ENCODE data around the gene COL21A1. TPM values are rescaled to one million over a fixed set of nuclear protein-coding genes. Genes with fewer than 3 reads are reported as not detected.

COL21A1 gene
- total RNA-seq, 4 donors from 2014 or later, result 5.3 to 47.1 (median 15.6) TPM

DNA sequence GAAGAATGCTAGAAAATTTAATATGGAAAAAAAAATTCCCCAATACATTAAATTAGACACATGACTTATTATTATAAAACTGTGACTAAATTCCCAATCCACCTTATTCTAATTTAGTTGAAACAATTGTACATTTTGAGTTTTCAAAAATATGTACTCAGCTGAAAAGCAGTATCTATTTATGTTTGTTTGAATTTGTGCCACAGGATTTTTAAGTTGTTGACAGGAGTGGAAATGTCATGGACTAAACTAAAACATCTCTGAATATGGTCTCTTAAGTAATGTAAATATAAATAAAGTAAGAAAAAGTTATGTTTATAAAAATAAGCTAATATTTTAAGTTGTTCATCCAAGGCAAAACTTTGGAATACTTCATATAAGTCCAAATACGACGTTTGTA lies 86.9 kb downstream of the COL21A1 start:
- TF ChIP-seq POLR2A (IDR thresholded peaks at IDR 0.05) (no peak), POLR2AphosphoS5 (IDR thresholded peaks at IDR 0.05) (no peak), EP300 (IDR thresholded peaks at IDR 0.05) (no peak)
- TF ChIP-seq, protein P1, sequence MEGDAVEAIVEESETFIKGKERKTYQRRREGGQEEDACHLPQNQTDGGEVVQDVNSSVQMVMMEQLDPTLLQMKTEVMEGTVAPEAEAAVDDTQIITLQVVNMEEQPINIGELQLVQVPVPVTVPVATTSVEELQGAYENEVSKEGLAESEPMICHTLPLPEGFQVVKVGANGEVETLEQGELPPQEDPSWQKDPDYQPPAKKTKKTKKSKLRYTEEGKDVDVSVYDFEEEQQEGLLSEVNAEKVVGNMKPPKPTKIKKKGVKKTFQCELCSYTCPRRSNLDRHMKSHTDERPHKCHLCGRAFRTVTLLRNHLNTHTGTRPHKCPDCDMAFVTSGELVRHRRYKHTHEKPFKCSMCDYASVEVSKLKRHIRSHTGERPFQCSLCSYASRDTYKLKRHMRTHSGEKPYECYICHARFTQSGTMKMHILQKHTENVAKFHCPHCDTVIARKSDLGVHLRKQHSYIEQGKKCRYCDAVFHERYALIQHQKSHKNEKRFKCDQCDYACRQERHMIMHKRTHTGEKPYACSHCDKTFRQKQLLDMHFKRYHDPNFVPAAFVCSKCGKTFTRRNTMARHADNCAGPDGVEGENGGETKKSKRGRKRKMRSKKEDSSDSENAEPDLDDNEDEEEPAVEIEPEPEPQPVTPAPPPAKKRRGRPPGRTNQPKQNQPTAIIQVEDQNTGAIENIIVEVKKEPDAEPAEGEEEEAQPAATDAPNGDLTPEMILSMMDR (IDR thresholded peaks at IDR 0.05), result no peak
- WGBS, 2 donors (ENCODE audit: low coverage in 1 of 2), result 84 to 85% methylated on average over 2 of the region's 2 CpGs

GRCh38 chr6:56158571-56158970 lies 88.8 kb downstream of the COL21A1 start:
- no peak for ATAC-seq
- no peak for TF ChIP-seq EP300 (IDR thresholded peaks at IDR 0.05)
- TF ChIP-seq, protein P1 (IDR thresholded peaks at IDR 0.05), result no peak
- TF ChIP-seq POLR2AphosphoS5 (IDR thresholded peaks at IDR 0.05), result no peak
- no peak for TF ChIP-seq POLR2A (IDR thresholded peaks at IDR 0.05)
- Histone ChIP-seq H3K4me3 (no peak overlapping the region), H3K36me3 (peaks cover 0 to 32% of the 10 kb centered on the region in 2 donors), H3K4me1 (peaks cover 0 to 11% (median 0%) of the 10 kb centered on the region in 3 donors), H3K27me3 (no peaks in the 10 kb centered on the region), H3K27ac (no peak overlapping the region), H3K9me3 (peaks cover 0 to 12% (median 0%) of the 10 kb centered on the region in 3 donors)
- 92 to 100% methylated on average over 2 of the region's 2 CpGs for WGBS, 2 donors (ENCODE audit: low coverage in 1 of 2)

More for the DNA sequence above, 86.9 kb downstream of the COL21A1 start:
- Histone ChIP-seq H3K27me3 (no peaks in the 10 kb centered on the region), H3K36me3 (peaks cover 0 to 13% of the 10 kb centered on the region in 2 donors), H3K9me3 (no peaks in the 10 kb centered on the region), H3K4me1 (peaks cover 0 to 11% (median 0%) of the 10 kb centered on the region in 3 donors), H3K4me3 (no peak overlapping the region), H3K27ac (no peak overlapping the region)
- ATAC-seq, result no peak

- Histone ChIP-seq H3K9me3 (peaks cover 0 to 18% (median 0%) of the 10 kb centered on the region in 3 donors), H3K36me3 (peaks cover 0 to 32% of the 10 kb centered on the region in 2 donors), H3K4me3 (no peak overlapping the region), H3K27ac (no peak overlapping the region), H3K4me1 (peaks cover 0 to 9% (median 0%) of the 10 kb centered on the region in 3 donors), H3K27me3 (no peaks in the 10 kb centered on the region)
- TF ChIP-seq POLR2A (IDR thresholded peaks at IDR 0.05), result no peak
- TF ChIP-seq EP300 (IDR thresholded peaks at IDR 0.05), result no peak
- TF ChIP-seq, protein P1 (IDR thresholded peaks at IDR 0.05), result no peak
- no peak for TF ChIP-seq POLR2AphosphoS5 (IDR thresholded peaks at IDR 0.05)
- no peak for ATAC-seq
- WGBS, 2 donors (ENCODE audit: low coverage in 1 of 2), result 90% methylated on average over 2 of the region's 2 CpGs; no CpG with 5 or more reads in 1 of the 2 donors
These were observed 90.7 kb downstream of the COL21A1 start for GRCh38 chr6:56156643-56157042.

- TF ChIP-seq EP300 (IDR thresholded peaks at IDR 0.05) (no peak), POLR2A (IDR thresholded peaks at IDR 0.05) (no peak), POLR2AphosphoS5 (IDR thresholded peaks at IDR 0.05) (no peak)
- TF ChIP-seq, protein P1 (IDR thresholded peaks at IDR 0.05), result no peak
- Histone ChIP-seq H3K9me3 (peaks cover 0 to 19% (median 0%) of the 10 kb centered on the region in 3 donors), H3K27ac (no peak overlapping the region), H3K27me3 (no peaks in the 10 kb centered on the region), H3K4me3 (no peak overlapping the region), H3K36me3 (peaks cover 0 to 32% of the 10 kb centered on the region in 2 donors), H3K4me1 (no peaks in the 10 kb centered on the region)
- ATAC-seq, result no peak
- WGBS, 2 donors (ENCODE audit: low coverage in 1 of 2), result 73 to 78% methylated on average over 4 of the region's 4 CpGs
These were observed 91.7 kb downstream of the COL21A1 start for GRCh38 chr6:56155634-56156141.

GRCh38 chr6:56154076-56154475 lies 93.3 kb downstream of the COL21A1 start:
- TF ChIP-seq POLR2AphosphoS5 (IDR thresholded peaks at IDR 0.05) (no peak), POLR2A (IDR thresholded peaks at IDR 0.05) (no peak), EP300 (IDR thresholded peaks at IDR 0.05) (no peak)
- TF ChIP-seq, protein P1 (IDR thresholded peaks at IDR 0.05), result no peak
- ATAC-seq, result no peak
- peaks cover 0 to 19% (median 0%) of the 10 kb centered on the region in 3 donors for H3K9me3 ChIP-seq
- peaks cover 0 to 32% of the 10 kb centered on the region in 2 donors for H3K36me3 ChIP-seq
- H3K4me3 ChIP-seq, result no peak overlapping the region
- no peaks in the 10 kb centered on the region for H3K27me3 ChIP-seq
- H3K27ac ChIP-seq, result no peak overlapping the region
- no peaks in the 10 kb centered on the region for H3K4me1 ChIP-seq

Measured in gastroesophageal sphincter (tissue), 4 donors.